CD8-positive, alpha-beta memory T cell (primary cell): ENCODE data around the gene CHKB. TPM values are rescaled to one million over a fixed set of nuclear protein-coding genes. Genes with fewer than 3 reads are reported as not detected.

Source experiments
- CTCF ChIA-PET: fragments of 350-600 bp; sonication (Branson Sonifier 250); formaldehyde crosslinking; loops from one replicate; lab custom pipeline; 2021; ENCODE audit warnings: antibody characterized with exemption; lab: Charles Lee
- POLR2A ChIA-PET: fragments of 350-600 bp; sonication (Branson Sonifier 250); formaldehyde crosslinking; loops from one replicate; lab custom pipeline; 2021; ENCODE audit warnings: antibody characterized with exemption; lab: Charles Lee
- DNase-seq, 5 donors: peaks; one replicate each; pipeline versions ENCODE4 v3.0.0 to v3.0.0-alpha.2; 2020 to 2022; ENCODE audit warnings: mixed read lengths in 1 of 5
- H3K27ac ChIP-seq: one replicate; pipeline ENCODE4 v1.7.0; 2013; ENCODE audit warnings: low read depth, mild to moderate bottlenecking, low read length, moderate library complexity
- H3K27me3 ChIP-seq: 2 replicates; pipeline ENCODE4 v1.7.0; 2013; ENCODE audit warnings: low read length, mild to moderate bottlenecking; ENCODE audit not compliant: insufficient read depth, poor library complexity, severe bottlenecking
- H3K36me3 ChIP-seq: 2 replicates; pipeline ENCODE4 v1.7.0; 2013; ENCODE audit warnings: mild to moderate bottlenecking, low read length, moderate library complexity; ENCODE audit not compliant: insufficient read depth
- H3K4me1 ChIP-seq: 2 replicates; pipeline ENCODE4 v1.7.0; 2013; ENCODE audit warnings: mild to moderate bottlenecking, low read length, moderate library complexity; ENCODE audit not compliant: insufficient read depth
- H3K4me3 ChIP-seq: 2 replicates; pipeline ENCODE4 v1.7.0; 2013; ENCODE audit warnings: mild to moderate bottlenecking, low read length
- H3K9me3 ChIP-seq: 2 replicates; pipeline ENCODE4 v1.7.0; 2013; ENCODE audit warnings: mild to moderate bottlenecking, low read length
- H3K27ac Mint-ChIP-seq, 8 donors: one replicate each; pipeline ENCODE4 v1.8.0; 2020 to 2021; ENCODE audit warnings: mixed read lengths in 8 of 8, mild to moderate bottlenecking in 6 of 8, inconsistent platforms in 3 of 8, moderate library complexity in 3 of 8
- H3K27me3 Mint-ChIP-seq, 2 donors: one replicate each; pipeline ENCODE4 v1.8.0; 2020 to 2021; ENCODE audit warnings: mixed read lengths in 2 of 2, mild to moderate bottlenecking in 1 of 2, moderate library complexity in 1 of 2
- H3K36me3 Mint-ChIP-seq, 3 donors: one replicate each; pipeline ENCODE4 v1.8.0; 2020 to 2021; ENCODE audit warnings: mixed read lengths in 3 of 3, inconsistent platforms in 1 of 3, mild to moderate bottlenecking in 1 of 3
- H3K4me1 Mint-ChIP-seq, 3 donors: one replicate each; pipeline ENCODE4 v1.8.0; 2020 to 2021; ENCODE audit warnings: mixed read lengths in 3 of 3, inconsistent platforms in 1 of 3, mild to moderate bottlenecking in 1 of 3
- H3K4me3 Mint-ChIP-seq, 7 donors: one replicate each; pipeline ENCODE4 v1.8.0; 2020 to 2021; ENCODE audit warnings: mixed read lengths in 7 of 7, mild to moderate bottlenecking in 6 of 7, moderate library complexity in 4 of 7, inconsistent platforms in 2 of 7
- H3K9me3 Mint-ChIP-seq, 5 donors: one replicate each; pipeline ENCODE4 v1.8.0; 2020 to 2022; ENCODE audit warnings: mixed read lengths in 5 of 5, mild to moderate bottlenecking in 3 of 5, moderate library complexity in 2 of 5, inconsistent platforms in 1 of 5
- polyA plus RNA-seq: library from polyadenylated mRNA; unstranded; fragments of 300-500 nt; fragmentation: Illumina TruSeq; gene quantifications from one replicate; pipeline ENCODE4 v1.2.3, GENCODE V29; 2021
- total RNA-seq, 2 experiments: library from RNA; stranded (reverse); gene quantifications; one replicate each; pipeline ENCODE4 v1.2.3, GENCODE V29; 2021

The CHKB gene
- total and polyA plus RNA-seq, 3 experiments from 2014 or later: 33.3 to 76.1 (median 72.1) TPM

GRCh38 chr22:50564289-50564688, 18.4 kb downstream of the CHKB start:
- Mint-ChIP-seq H3K27ac (peak overlapping the region in 1 of 8 donors; percentile 9), H3K9me3 (no peaks in the 10 kb centered on the region), H3K4me1 (peaks cover 18 to 21% (median 19%) of the 10 kb centered on the region in 3 donors), H3K4me3 (peak overlapping the region in 3 of 7 donors; percentile 15 to 49 (median 19)), H3K36me3 (peaks cover 0 to 15% (median 0%) of the 10 kb centered on the region in 3 donors), H3K27me3 (peaks cover 0 to 4% of the 10 kb centered on the region in 2 donors)
- Histone ChIP-seq H3K4me1 (no peaks in the 10 kb centered on the region), H3K9me3 (no peaks in the 10 kb centered on the region), H3K27me3 (no peaks in the 10 kb centered on the region), H3K4me3 (no peak overlapping the region), H3K27ac (no peak overlapping the region), H3K36me3 (peaks cover under 1% of the 10 kb centered on the region)
- ChIA-PET POLR2A (interaction anchor here (3.2 kb wide), 1 partner anchor 38 kb away, joined by 23 read pairs; the partner anchor contains the start of gene SCO2), CTCF (interaction anchor here (1.9 to 4.5 kb wide), 5 partner anchors 13 to 56 kb away, joined by 5 to 58 read pairs (median 19); partner anchors contain the start of genes CHKB and SCO2)
- peak in 1 of 5 donors; percentile 26 for DNase-seq

DNA sequence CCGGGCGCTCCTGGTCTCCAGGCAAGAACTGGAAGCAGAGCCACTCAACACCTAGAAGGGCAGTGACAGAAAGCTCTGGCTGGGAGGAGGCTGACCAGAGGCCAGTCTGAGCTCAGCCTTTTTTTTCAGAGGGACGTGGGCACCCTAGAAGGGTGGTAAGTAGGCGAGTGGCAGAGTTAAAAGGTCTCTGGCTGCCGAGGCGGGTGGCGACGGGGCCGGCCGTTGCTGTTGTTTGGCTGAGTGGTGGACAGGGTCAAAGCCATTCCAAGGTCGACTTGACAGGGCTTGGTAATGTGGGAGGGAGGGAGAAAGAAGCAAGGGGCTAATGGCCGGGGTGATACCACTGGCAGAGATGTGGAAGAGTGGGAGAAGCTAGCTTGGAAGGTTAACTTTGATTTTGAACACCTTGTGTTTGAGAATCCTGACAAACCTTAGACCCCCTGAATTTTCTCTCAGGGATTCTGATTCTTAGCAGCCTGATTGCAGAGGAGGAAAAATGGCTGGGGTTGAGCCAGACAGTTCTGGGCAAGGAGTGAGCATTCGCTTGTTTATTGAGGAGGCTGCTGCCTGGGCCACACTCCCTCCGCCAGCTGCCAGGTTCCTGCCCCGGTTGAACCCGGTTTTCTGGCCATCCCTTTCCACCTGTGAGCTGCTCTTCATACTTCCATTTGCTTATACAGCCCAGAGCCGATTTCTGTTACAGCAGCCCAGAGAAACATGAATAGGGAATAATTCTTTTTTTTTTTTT, 19.1 kb downstream of the CHKB start:
- Mint-ChIP-seq H3K4me1 (peaks cover 18 to 21% (median 19%) of the 10 kb centered on the region in 3 donors), H3K36me3 (peaks cover 0 to 8% (median 0%) of the 10 kb centered on the region in 3 donors), H3K9me3 (no peaks in the 10 kb centered on the region), H3K27ac (peak overlapping the region; percentile 7 to 98 (median 90)), H3K4me3 (peak overlapping the region; percentile 73 to 98 (median 92)), H3K27me3 (peaks cover 0 to 4% of the 10 kb centered on the region in 2 donors)
- no peaks in the 10 kb centered on the region for H3K27me3 ChIP-seq
- ChIA-PET CTCF (interaction anchor here (0.5 to 4.5 kb wide), 27 partner anchors 8 to 333 kb away, joined by 3 to 58 read pairs (median 5); partner anchors contain the start of genes CHKB, CPT1B, KLHDC7B and LMF2), POLR2A (interaction anchor here (0.7 to 3.2 kb wide), 10 partner anchors 15 to 327 kb away, joined by 3 to 23 read pairs (median 6); partner anchors contain the start of genes LMF2, NCAPH2, SCO2 and TYMP)
- no peaks in the 10 kb centered on the region for H3K36me3 ChIP-seq
- peak in 1 of 5 donors; percentile 45 for DNase-seq
- peak overlapping the region; percentile 85 for H3K4me3 ChIP-seq
- H3K9me3 ChIP-seq: no peaks in the 10 kb centered on the region
- peak overlapping the region; percentile 29 for H3K27ac ChIP-seq
- H3K4me1 ChIP-seq: no peaks in the 10 kb centered on the region

DNA sequence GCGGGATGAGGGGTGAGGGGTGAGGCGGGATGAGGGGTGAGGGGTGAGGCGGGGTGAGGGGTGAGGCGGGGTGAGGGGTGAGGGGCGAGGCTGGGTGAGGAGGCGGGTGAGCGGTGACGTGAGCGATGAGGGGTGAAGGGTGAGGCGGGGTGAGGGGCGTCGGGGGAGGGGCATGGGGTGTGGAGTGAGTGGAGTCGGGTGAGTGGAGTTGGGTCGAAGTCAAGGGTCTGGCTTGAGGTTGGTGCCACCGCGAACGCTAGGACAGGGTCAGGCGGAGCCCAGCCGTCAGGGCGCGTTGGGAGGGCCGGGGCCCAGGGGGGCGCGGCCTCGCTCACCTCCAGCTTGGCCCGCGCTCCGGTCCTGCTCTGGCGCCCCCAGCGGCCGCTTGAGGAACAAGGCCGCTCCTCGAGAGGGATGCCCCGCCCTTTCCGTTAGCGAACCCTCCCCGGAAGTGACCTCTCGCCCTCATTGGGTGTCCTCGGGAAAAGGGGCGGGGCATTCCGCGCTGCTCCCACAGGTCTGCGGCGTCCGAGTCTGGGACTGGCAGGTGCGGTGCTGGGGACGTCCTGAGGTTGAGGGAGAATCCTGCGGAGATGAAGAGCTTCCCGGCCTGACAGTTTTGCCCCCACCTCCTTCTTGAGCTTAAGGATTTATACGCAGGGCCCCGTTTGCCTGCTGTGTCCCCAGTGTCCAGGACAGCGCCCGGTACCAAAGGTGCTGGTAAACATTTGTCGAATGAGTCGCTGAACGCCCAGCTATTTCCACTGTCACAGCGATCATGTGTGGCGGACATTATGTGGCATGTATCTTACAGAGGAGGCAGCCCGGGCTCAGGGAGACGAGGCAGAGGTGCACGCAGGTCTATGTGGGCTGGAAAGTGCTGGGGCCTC, 19.9 kb downstream of the CHKB start, which contains the start of gene SYCE3:
Gene SYCE3, minus strand, starts transcription at position 397 of the 890 bp plus-strand sequence. CDS start 6,514 bp downstream, outside the sequence.
- H3K27ac ChIP-seq: peak within 1 kb of the TSS; percentile 29
- POLR2A ChIA-PET: interaction anchor here (0.5 to 3.2 kb wide), 12 partner anchors 14 to 93 kb away, joined by 3 to 23 read pairs (median 6); partner anchors contain the start of genes LMF2, NCAPH2, SCO2 and TYMP
- H3K4me1 Mint-ChIP-seq: peaks cover 18 to 21% (median 19%) of the 10 kb centered on the region in 3 donors
- H3K36me3 ChIP-seq: no peaks in the 10 kb centered on the region
- DNase-seq: peak; percentile 95 to 98 (median 97)
- H3K4me3 ChIP-seq: peak within 1 kb of the TSS; percentile 85
- peaks cover 0 to 4% of the 10 kb centered on the region in 2 donors for H3K27me3 Mint-ChIP-seq
- no peaks in the 10 kb centered on the region for H3K9me3 Mint-ChIP-seq
- H3K36me3 Mint-ChIP-seq: peaks cover 0 to 4% (median 0%) of the 10 kb centered on the region in 3 donors
- peak within 1 kb of the TSS; percentile 81 to 98 (median 92) for H3K4me3 Mint-ChIP-seq
- peak within 1 kb of the TSS; percentile 74 to 98 (median 90) for H3K27ac Mint-ChIP-seq
- no peaks in the 10 kb centered on the region for H3K27me3 ChIP-seq
- no peaks in the 10 kb centered on the region for H3K4me1 ChIP-seq
- CTCF ChIA-PET: interaction anchor here (0.5 to 4.5 kb wide), 28 partner anchors 8 to 332 kb away, joined by 3 to 58 read pairs (median 5); partner anchors contain the start of genes CHKB, CPT1B, KLHDC7B and LMF2
- no peaks in the 10 kb centered on the region for H3K9me3 ChIP-seq

DNA sequence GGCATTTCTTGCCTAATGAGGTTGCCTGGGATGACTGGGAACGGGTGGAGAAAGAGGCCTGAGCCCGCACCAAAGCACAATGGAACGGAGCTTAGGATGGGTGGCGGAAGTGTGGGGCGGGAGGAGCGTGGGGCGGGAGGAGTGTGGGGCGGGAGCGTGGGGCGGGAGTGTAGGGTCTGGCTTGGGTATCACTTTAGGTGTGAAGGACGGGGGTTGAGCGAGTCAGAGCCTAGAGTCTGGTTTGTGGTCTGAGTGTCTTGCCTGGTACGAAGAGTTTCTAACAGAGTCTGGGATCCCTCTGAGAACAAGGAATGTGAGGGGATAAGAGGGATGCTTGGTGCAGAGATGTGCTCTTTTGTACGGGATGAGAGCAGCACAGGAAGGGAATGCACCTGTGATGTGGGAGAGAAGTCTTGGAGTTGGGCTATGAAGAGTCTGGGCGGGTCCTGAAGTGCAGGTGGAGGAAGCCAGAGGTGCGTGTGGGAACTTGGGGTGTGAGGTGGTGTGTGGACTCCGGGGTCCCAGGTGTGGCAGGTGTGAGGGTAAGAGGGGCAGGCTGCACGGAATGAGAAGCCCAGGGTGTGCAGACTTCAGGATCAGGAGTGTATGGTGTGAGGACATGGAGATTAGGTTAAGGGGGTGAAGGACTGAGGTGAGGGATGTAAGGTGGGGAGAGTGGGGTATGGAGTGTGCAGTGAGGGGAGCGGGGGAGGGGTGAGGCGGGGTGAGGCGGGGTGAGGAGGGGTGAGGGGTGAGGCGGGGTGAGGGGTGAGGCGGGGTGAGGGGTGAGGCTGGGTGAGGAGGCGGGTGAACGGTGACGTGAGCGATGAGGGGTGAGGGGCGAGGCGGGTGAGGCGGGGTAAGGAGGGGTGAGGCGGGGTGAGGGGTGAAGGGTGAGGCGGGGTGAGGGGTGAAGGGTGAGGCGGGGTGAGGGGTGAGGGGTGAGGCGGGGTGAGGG, 21.0 kb downstream of the CHKB start:
- POLR2A ChIA-PET: no interaction called here
- peak overlapping the region; percentile 45 to 89 (median 80) for H3K27ac Mint-ChIP-seq
- Histone ChIP-seq H3K4me1 (no peaks in the 10 kb centered on the region), H3K36me3 (no peaks in the 10 kb centered on the region), H3K4me3 (no peak overlapping the region), H3K27me3 (no peaks in the 10 kb centered on the region), H3K27ac (no peak overlapping the region), H3K9me3 (no peaks in the 10 kb centered on the region)
- peaks cover 0 to 4% of the 10 kb centered on the region in 2 donors for H3K27me3 Mint-ChIP-seq
- peaks cover 18 to 21% (median 19%) of the 10 kb centered on the region in 3 donors for H3K4me1 Mint-ChIP-seq
- peaks cover 0 to 2% (median 0%) of the 10 kb centered on the region in 3 donors for H3K36me3 Mint-ChIP-seq
- H3K9me3 Mint-ChIP-seq: no peaks in the 10 kb centered on the region
- peak in 1 of 5 donors; percentile 44 for DNase-seq
- CTCF ChIA-PET: interaction anchor here (1.9 kb wide), 1 partner anchor 36 kb away, joined by 10 read pairs; the partner anchor contains the start of gene SCO2
- H3K4me3 Mint-ChIP-seq: peak overlapping the region; percentile 20 to 81 (median 58)

DNA sequence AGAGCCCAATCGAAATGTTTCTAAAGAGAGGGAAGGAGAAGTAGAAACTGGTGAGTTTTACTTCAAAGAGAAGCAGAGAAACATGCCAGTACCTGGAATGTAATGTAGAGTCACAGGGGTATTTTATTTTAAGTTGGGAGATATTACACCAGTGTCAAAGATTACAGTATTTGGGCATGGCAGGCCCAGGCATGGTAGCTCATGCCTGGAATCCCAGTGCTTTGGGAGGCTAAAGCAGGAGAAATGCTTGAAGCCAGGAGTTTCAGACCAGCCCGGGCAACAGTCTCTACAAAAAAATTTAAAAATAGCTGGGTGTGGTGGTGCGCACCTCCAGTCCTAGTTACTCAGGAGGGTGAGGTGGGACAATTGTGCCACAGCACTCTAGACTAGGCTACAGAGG, 22.6 kb downstream of the CHKB start:
- Histone ChIP-seq H3K27ac (no peak overlapping the region), H3K27me3 (no peaks in the 10 kb centered on the region), H3K4me3 (no peak overlapping the region), H3K4me1 (no peaks in the 10 kb centered on the region), H3K36me3 (no peaks in the 10 kb centered on the region), H3K9me3 (no peaks in the 10 kb centered on the region)
- H3K27me3 Mint-ChIP-seq: no peaks in the 10 kb centered on the region
- peaks cover 18 to 21% (median 19%) of the 10 kb centered on the region in 3 donors for H3K4me1 Mint-ChIP-seq
- H3K36me3 Mint-ChIP-seq: peaks cover 0 to 2% (median 0%) of the 10 kb centered on the region in 3 donors
- no peaks in the 10 kb centered on the region for H3K9me3 Mint-ChIP-seq
- no peak overlapping the region for H3K4me3 Mint-ChIP-seq
- H3K27ac Mint-ChIP-seq: no peak overlapping the region
- no peak for DNase-seq
- CTCF ChIA-PET: interaction anchor here (1.3 to 1.9 kb wide), 3 partner anchors 12 to 46 kb away, joined by 3 to 10 read pairs (median 8); partner anchors contain the start of gene SCO2
- POLR2A ChIA-PET: no interaction called here

GRCh38 chr22:50556703-50557102, 25.9 kb downstream of the CHKB start:
- Mint-ChIP-seq H3K27ac (no peak overlapping the region), H3K9me3 (no peaks in the 10 kb centered on the region), H3K27me3 (no peaks in the 10 kb centered on the region), H3K4me1 (peaks cover 7 to 10% (median 8%) of the 10 kb centered on the region in 3 donors), H3K4me3 (no peak overlapping the region), H3K36me3 (no peaks in the 10 kb centered on the region)
- H3K36me3 ChIP-seq: no peaks in the 10 kb centered on the region
- POLR2A ChIA-PET: interaction anchor here (1.3 kb wide), 1 partner anchor 16 kb away, joined by 3 read pairs; no protein-coding TSS in a partner anchor
- peak in 1 of 5 donors; percentile 8 for DNase-seq
- no peaks in the 10 kb centered on the region for H3K27me3 ChIP-seq
- H3K9me3 ChIP-seq: no peaks in the 10 kb centered on the region
- H3K27ac ChIP-seq: no peak overlapping the region
- H3K4me3 ChIP-seq: no peak overlapping the region
- no peaks in the 10 kb centered on the region for H3K4me1 ChIP-seq
- CTCF ChIA-PET: interaction anchor here (1.1 to 2.1 kb wide), 3 partner anchors 11 to 65 kb away, joined by 3 to 7 read pairs (median 4); partner anchors contain the start of genes KLHDC7B and SCO2
